Lung (tissue), 16 donors: Measurements from ENCODE around the gene KRTAP4-6. TPM values are rescaled to one million over a fixed set of nuclear protein-coding genes. Genes with fewer than 3 reads are reported as not detected.
"Not testable (repeated sequence)": the region's sequence is repeated elsewhere in the genome, so short reads cannot be mapped to it uniquely, and the experiment has no call there.

Source experiments
- ATAC-seq: fragments of 200-7000 bp; cut with Tn5 transposase; one replicate; pipeline ENCODE4 v1.9.1; 2020; ENCODE audit warnings: moderate number of reproducible peaks; ENCODE audit not compliant: insufficient read depth, low FRiP score
- DNase-seq, 3 donors: peaks; one replicate each; pipeline ENCODE4 v3.0.0-alpha.2; 2013 to 2017
- H3K27ac ChIP-seq, 2 donors: one replicate each; pipeline ENCODE4 v1.5.1; 2013; ENCODE audit warnings: mild to moderate bottlenecking in 2 of 2, moderate library complexity in 2 of 2, control low read depth in 1 of 2, inconsistent platforms in 1 of 2, low read depth in 1 of 2, low read length in 1 of 2
- H3K27me3 ChIP-seq, 3 donors: one replicate each; pipeline ENCODE4 v1.5.1; 2013; ENCODE audit warnings: low read length in 2 of 3; ENCODE audit not compliant: control insufficient read depth in 3 of 3, insufficient read depth in 3 of 3
- H3K36me3 ChIP-seq, 4 donors: one replicate each; pipeline ENCODE4 v1.5.1; 2013; ENCODE audit warnings: low read length in 4 of 4, mild to moderate bottlenecking in 1 of 4, moderate library complexity in 1 of 4; ENCODE audit not compliant: control insufficient read depth in 4 of 4, insufficient read depth in 4 of 4
- H3K4me1 ChIP-seq, 5 donors: one replicate each; pipeline ENCODE4 v1.5.1; 2013; ENCODE audit warnings: low read length in 5 of 5, mild to moderate bottlenecking in 2 of 5, moderate library complexity in 1 of 5; ENCODE audit not compliant: control insufficient read depth in 5 of 5, insufficient read depth in 5 of 5
- H3K4me3 ChIP-seq: one replicate; pipeline ENCODE4 v1.5.1; 2013; ENCODE audit warnings: mild to moderate bottlenecking, control low read depth, moderate library complexity
- H3K9ac ChIP-seq, 2 donors: one replicate each; pipeline ENCODE4 v1.5.1; 2013; ENCODE audit warnings: low read length in 2 of 2, control low read depth in 1 of 2; ENCODE audit not compliant: insufficient read depth in 1 of 2
- H3K9me3 ChIP-seq, 4 donors: one replicate each; pipeline ENCODE4 v1.5.1; 2013; ENCODE audit warnings: low read length in 3 of 4, mild to moderate bottlenecking in 1 of 4, moderate library complexity in 1 of 4; ENCODE audit not compliant: control insufficient read depth in 4 of 4, insufficient read depth in 3 of 4
- CTCF ChIP-seq: IDR thresholded peaks from 2 replicates; pipeline ENCODE4 v1.5.1; 2012; ENCODE audit warnings: mild to moderate bottlenecking; ENCODE audit errors: control extremely low read depth, extremely low read depth
- WGBS, 2 donors: extraction: QIAGEN DNeasy Blood & Tissue Kit; methylation state at CpG; one replicate each; pipeline ENCODE4 v1.1.7; 2013; 5-methylcytosine and 5-hydroxymethylcytosine counted together
- long read RNA-seq, 5 donors: transcript quantifications; one replicate each; lab custom pipeline, GENCODE V29; 2026
- polyA plus RNA-seq, 2 donors: library from polyadenylated mRNA; stranded (reverse); fragments of 200-250 nt; gene quantifications; one replicate each; pipeline ENCODE4 v1.2.1, GENCODE V29; 2013
- total RNA-seq, 2 donors: library from RNA; depleted of rRNA in 1 of 2; stranded (reverse); fragments of >200 nt in 1 of 2; gene quantifications; one replicate each; pipeline ENCODE4 v1.2.1, GENCODE V29; 2014 to 2021
- donor health status: control.
- donor health status: control.
- donor health status: Bipolar disorder and iron deficiency.
- donor health status: healthy.
- donor health status: DM: yes; HTN: yes; CAD: no.

Gene KRTAP4-6
- total RNA-seq: not detected
- not detected for polyA plus RNA-seq
- long read RNA-seq, donor 1: 0 reads
- long read RNA-seq, donor 2: 0 reads
- long read RNA-seq, donor 3: 0 reads
- long read RNA-seq, donor 4: 0 reads
- long read RNA-seq, donor 5: 0 reads

DNA sequence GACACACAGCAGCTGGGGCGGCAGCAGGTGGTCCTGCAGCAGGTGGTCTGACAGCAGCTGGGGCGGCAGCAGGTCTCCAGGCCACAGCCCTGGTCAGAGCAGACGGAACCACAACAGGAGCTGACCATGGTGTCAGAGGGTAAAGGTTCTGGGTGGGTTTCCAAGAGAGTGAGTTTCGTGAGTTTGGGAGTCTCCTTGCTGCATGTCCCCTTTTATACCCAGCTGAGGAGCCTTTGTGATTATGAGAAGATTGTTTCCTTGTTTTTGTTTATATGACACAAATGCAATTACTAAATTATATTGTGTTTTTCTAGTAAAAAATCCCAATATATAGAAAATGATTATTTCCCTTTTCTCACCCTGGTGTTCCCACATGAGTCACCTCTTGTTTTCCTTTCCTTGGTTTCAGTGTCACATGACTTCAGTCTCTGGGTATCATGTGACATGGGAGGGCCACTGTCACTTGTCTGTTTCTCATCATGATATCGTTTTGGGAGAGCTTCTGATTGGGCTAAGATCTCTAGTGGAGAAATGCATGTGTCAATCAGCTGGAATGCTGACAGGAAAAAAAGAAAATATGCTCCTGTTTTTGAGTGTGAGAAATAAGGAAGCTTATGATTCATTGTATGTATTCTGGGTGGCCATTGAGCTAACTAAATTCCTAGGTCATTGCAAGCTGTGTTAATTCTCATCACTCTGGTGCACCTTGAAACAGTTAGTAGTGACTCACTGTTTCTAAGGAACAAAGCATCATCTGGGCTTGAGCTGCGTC is at the start of gene KRTAP4-6:
TSS of gene KRTAP4-6 (minus strand) at position 185 of the 772 bp plus-strand sequence. CDS start at position 128, 57 bp downstream.
- H3K9me3 ChIP-seq: peaks cover 0 to 12% (median 4%) of the 10 kb centered on the region in 4 donors
- H3K27me3 ChIP-seq: no peaks in the 10 kb centered on the region
- no peak within 1 kb of the TSS for H3K27ac ChIP-seq
- TF ChIP-seq CTCF: no peak
- ATAC-seq: no peak
- no peaks in the 10 kb centered on the region for H3K36me3 ChIP-seq
- WGBS, 2 donors: 91 to 92% methylated on average over 6 of the region's 6 CpGs
- no peaks in the 10 kb centered on the region for H3K4me1 ChIP-seq
- no peak within 1 kb of the TSS for H3K4me3 ChIP-seq
- no peak within 1 kb of the TSS for H3K9ac ChIP-seq
- no peak for DNase-seq

GRCh38 chr17:41189837-41190318 is 49.5 kb upstream of the KRTAP4-6 start, which contains the start of gene KRTAP9-1:
KRTAP9-1 (plus strand) TSS chr17:41189887; CDS start chr17:41189887, 0 bp downstream.
- not testable (repeated sequence) for H3K36me3 ChIP-seq, H3K4me1 ChIP-seq, H3K9ac ChIP-seq, H3K4me3 ChIP-seq, H3K27me3 ChIP-seq, H3K9me3 ChIP-seq, ATAC-seq, DNase-seq, H3K27ac ChIP-seq
- WGBS, 2 donors: 80 to 93% methylated on average over 1 of the region's 1 CpG

DNA sequence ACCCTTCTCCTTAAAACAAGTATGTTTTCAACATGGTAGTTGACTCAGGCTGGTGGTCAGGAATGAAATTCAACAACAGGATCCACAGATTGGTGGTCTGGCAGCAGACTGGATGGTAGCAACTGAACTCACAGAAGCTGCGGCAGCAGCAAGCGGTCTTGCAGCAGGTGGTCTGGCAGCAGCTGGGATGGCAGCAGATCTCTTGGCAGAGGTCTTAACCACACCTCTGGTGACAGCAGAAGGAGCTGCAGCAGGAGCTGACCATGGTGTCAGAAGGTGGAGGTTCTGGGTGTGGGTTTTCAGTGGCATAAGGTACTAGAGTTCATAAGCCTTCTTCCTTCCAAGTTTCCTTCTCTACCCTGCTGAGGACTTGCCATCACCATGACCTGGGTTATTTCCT is 46.5 kb upstream of the KRTAP4-6 start:
- Histone ChIP-seq H3K27ac (no peak overlapping the region), H3K36me3 (no peaks in the 10 kb centered on the region), H3K27me3 (no peaks in the 10 kb centered on the region), H3K4me3 (no peak overlapping the region), H3K4me1 (no peaks in the 10 kb centered on the region), H3K9ac (no peak overlapping the region), H3K9me3 (peaks cover 0 to 11% (median 0%) of the 10 kb centered on the region in 4 donors)
- no peak for TF ChIP-seq CTCF
- ATAC-seq (no peak), DNase-seq (no peak)
- 85 to 98% methylated on average over 2 of the region's 2 CpGs for WGBS, 2 donors

GRCh38 chr17:41185001-41185400 is 44.7 kb upstream of the KRTAP4-6 start:
- no peaks in the 10 kb centered on the region for H3K4me1 ChIP-seq
- ATAC-seq (no peak), DNase-seq (no peak)
- H3K9me3 ChIP-seq: peaks cover 0 to 7% (median 0%) of the 10 kb centered on the region in 4 donors
- no peaks in the 10 kb centered on the region for H3K36me3 ChIP-seq
- no peak overlapping the region for H3K27ac ChIP-seq
- H3K9ac ChIP-seq: no peak overlapping the region
- no peaks in the 10 kb centered on the region for H3K27me3 ChIP-seq
- WGBS, 2 donors: 55 to 76% methylated on average over 1 of the region's 1 CpG
- no peak for TF ChIP-seq CTCF
- no peak overlapping the region for H3K4me3 ChIP-seq
